Measurements from ENCODE around the gene IFRD1.

Gene IFRD1

DNA sequence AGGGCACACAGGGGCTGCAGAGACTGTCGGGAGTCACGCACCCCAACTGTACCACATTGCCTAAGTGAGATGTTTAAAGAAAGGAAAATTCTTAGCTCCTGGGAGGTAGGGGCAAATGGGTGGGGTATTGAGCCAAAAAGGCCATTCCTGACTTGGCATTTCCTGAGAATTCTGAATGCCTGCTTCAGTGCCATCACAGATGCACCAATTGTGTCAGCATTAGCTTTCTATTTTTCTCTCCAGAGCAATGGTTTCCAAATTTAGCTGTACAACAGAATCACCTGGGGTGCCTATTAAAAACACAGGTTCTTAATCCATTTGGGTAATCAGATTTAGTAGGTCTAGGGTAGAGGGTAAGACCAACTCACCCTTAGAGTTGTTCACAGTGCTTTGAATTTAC, 73.6 kb downstream of the IFRD1 start:
- no peak for DNase-seq
